ENCODE measurements around the gene HEMK1. TPM values are rescaled to one million over a fixed set of nuclear protein-coding genes. Genes with fewer than 3 reads are reported as not detected.

The HEMK1 gene
- total and polyA plus RNA-seq, 4 donors = 3.7 to 9.5 (median 8.9) TPM

- Histone ChIP-seq H3K27me3 (ENCODE audit: control insufficient read depth in 4 of 4, insufficient read depth in 4 of 4, low read length in 3 of 4) (no peaks in the 10 kb centered on the region), H3K9ac (ENCODE audit: low read depth in 1 of 2, low read length in 2 of 2) (no peak overlapping the region), H3K4me3 (ENCODE audit: low read depth in 1 of 3, low read length in 3 of 3) (no peak overlapping the region), H3K36me3 (ENCODE audit: control insufficient read depth in 4 of 4, insufficient read depth in 3 of 4, low read depth in 1 of 4, low read length in 3 of 4) (peaks cover 9 to 24% (median 16%) of the 10 kb centered on the region in 4 donors), H3K4me1 (ENCODE audit: control insufficient read depth in 4 of 4, insufficient read depth in 4 of 4, low read length in 3 of 4) (peaks cover 29 to 99% (median 82%) of the 10 kb centered on the region in 4 donors), H3K9me3 (ENCODE audit: control insufficient read depth in 4 of 4, low read length in 3 of 4) (no peaks in the 10 kb centered on the region), H3K27ac (ENCODE audit: low read depth in 1 of 2, low read length in 2 of 2) (peak overlapping the region; percentile 94 to 98)
- no peak for TF ChIP-seq HNF4A (conservative IDR thresholded peaks at IDR 0.05)
- TF ChIP-seq HNF4G (IDR thresholded peaks at IDR 0.05) = no peak
- no peak for TF ChIP-seq CTCF (IDR thresholded peaks at IDR 0.05; ENCODE audit: low read depth, low read length, missing input control)
- no peak for TF ChIP-seq NR2F2 (IDR thresholded peaks at IDR 0.05)
- TF ChIP-seq ATF3 (IDR thresholded peaks at IDR 0.05) = no peak
- no peak for TF ChIP-seq MAX (IDR thresholded peaks at IDR 0.05)
- TF ChIP-seq RXRA (IDR thresholded peaks at IDR 0.05) = no peak
- no peak for TF ChIP-seq GABPA (IDR thresholded peaks at IDR 0.05 in 1 of 2, conservative IDR thresholded peaks at IDR 0.05 in 1 of 2)
- no peak for TF ChIP-seq EGR1 (IDR thresholded peaks at IDR 0.05; ENCODE audit: low read depth in 2 of 2)
- no peak for TF ChIP-seq JUND (IDR thresholded peaks at IDR 0.05)
- TF ChIP-seq RAD21 (IDR thresholded peaks at IDR 0.05) = no peak
- no peak for TF ChIP-seq SP1 (IDR thresholded peaks at IDR 0.05)
- no peak for TF ChIP-seq REST (IDR thresholded peaks at IDR 0.05)
- TF ChIP-seq FOXA2 (IDR thresholded peaks at IDR 0.05) = no peak
- 91% methylated on average over 5 of the region's 5 CpGs for WGBS
- no peak for DNase-seq (ENCODE audit: low spot score)
Measured at GRCh38 chr3:50604110-50604621, 34.8 kb downstream of the HEMK1 start.

GRCh38 chr3:50604628-50605588 lies 35.6 kb downstream of the HEMK1 start:
- no peak overlapping the region for H3K4me3 ChIP-seq (ENCODE audit: low read depth in 1 of 3, low read length in 3 of 3)
- TF ChIP-seq RXRA (IDR thresholded peaks at IDR 0.05) (peak; percentile 31 to 77), ATF3 (IDR thresholded peaks at IDR 0.05) (no peak), FOXA1 (IDR thresholded peaks at IDR 0.05) (no peak), GABPA (IDR thresholded peaks at IDR 0.05 in 1 of 2, conservative IDR thresholded peaks at IDR 0.05 in 1 of 2) (no peak), ZBTB33 (IDR thresholded peaks at IDR 0.05) (no peak), CTCF (IDR thresholded peaks at IDR 0.05; ENCODE audit: low read depth, low read length, missing input control) (no peak), TAF1 (conservative IDR thresholded peaks at IDR 0.05) (no peak), EGR1 (IDR thresholded peaks at IDR 0.05; ENCODE audit: low read depth in 2 of 2) (peak in 1 of 2 donors; percentile 40), JUND (IDR thresholded peaks at IDR 0.05) (peak in 1 of 2 donors; percentile 39), HNF4A (conservative IDR thresholded peaks at IDR 0.05) (peak in 1 of 2 donors; percentile 43), FOXA2 (IDR thresholded peaks at IDR 0.05) (no peak), HNF4G (IDR thresholded peaks at IDR 0.05) (no peak)

More at GRCh38 chr3:50604628-50605588, 35.6 kb downstream of the HEMK1 start:
- peaks cover 25 to 99% (median 79%) of the 10 kb centered on the region in 4 donors for H3K4me1 ChIP-seq (ENCODE audit: control insufficient read depth in 4 of 4, insufficient read depth in 4 of 4, low read length in 3 of 4)
- H3K36me3 ChIP-seq (ENCODE audit: control insufficient read depth in 4 of 4, insufficient read depth in 3 of 4, low read depth in 1 of 4, low read length in 3 of 4) = peaks cover 9 to 24% (median 16%) of the 10 kb centered on the region in 4 donors
- no peak for DNase-seq (ENCODE audit: low spot score)
- 53% methylated on average over 14 of the region's 14 CpGs for WGBS
- H3K27me3 ChIP-seq (ENCODE audit: control insufficient read depth in 4 of 4, insufficient read depth in 4 of 4, low read length in 3 of 4) = no peaks in the 10 kb centered on the region
- peak overlapping the region; percentile 84 to 94 for H3K27ac ChIP-seq (ENCODE audit: low read depth in 1 of 2, low read length in 2 of 2)
- no peaks in the 10 kb centered on the region for H3K9me3 ChIP-seq (ENCODE audit: control insufficient read depth in 4 of 4, low read length in 3 of 4)
- peak overlapping the region in 1 of 2 donors; percentile 45 for H3K9ac ChIP-seq (ENCODE audit: low read depth in 1 of 2, low read length in 2 of 2)

Data from liver (tissue), 9 donors.